Hepatocyte (in vitro differentiated cells): ENCODE measurements around the gene HIGD1C.

ENCODE experiments used
- EZH2 ChIP-seq: fragments of 200-600 bp; sonication (generic); IDR thresholded peaks from 2 replicates; pipeline ENCODE4 v1.6.1; 2016; ENCODE audit warnings: antibody characterized with exemption, mild to moderate bottlenecking, borderline replicate concordance
- EZH2phosphoT487 ChIP-seq: fragments of 200-600 bp; sonication (generic); IDR thresholded peaks from one replicate; pipeline ENCODE4 v1.6.1; 2018; ENCODE audit warnings: antibody characterized with exemption, mild to moderate bottlenecking, low read depth, moderate library complexity; ENCODE audit not compliant: unreplicated experiment, severe bottlenecking
- TF ChIP-seq, protein P1 (sequence below): fragments of 200-600 bp; sonication (generic); IDR thresholded peaks from 2 replicates; pipeline ENCODE4 v1.5.1; 2016; ENCODE audit warnings: antibody characterized with exemption, mild to moderate bottlenecking; ENCODE audit not compliant: poor library complexity

GRCh38 chr12:51011955-51012354 is 59.6 kb downstream of the HIGD1C start:
- TF ChIP-seq, protein P1, sequence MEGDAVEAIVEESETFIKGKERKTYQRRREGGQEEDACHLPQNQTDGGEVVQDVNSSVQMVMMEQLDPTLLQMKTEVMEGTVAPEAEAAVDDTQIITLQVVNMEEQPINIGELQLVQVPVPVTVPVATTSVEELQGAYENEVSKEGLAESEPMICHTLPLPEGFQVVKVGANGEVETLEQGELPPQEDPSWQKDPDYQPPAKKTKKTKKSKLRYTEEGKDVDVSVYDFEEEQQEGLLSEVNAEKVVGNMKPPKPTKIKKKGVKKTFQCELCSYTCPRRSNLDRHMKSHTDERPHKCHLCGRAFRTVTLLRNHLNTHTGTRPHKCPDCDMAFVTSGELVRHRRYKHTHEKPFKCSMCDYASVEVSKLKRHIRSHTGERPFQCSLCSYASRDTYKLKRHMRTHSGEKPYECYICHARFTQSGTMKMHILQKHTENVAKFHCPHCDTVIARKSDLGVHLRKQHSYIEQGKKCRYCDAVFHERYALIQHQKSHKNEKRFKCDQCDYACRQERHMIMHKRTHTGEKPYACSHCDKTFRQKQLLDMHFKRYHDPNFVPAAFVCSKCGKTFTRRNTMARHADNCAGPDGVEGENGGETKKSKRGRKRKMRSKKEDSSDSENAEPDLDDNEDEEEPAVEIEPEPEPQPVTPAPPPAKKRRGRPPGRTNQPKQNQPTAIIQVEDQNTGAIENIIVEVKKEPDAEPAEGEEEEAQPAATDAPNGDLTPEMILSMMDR, result no peak
- TF ChIP-seq EZH2 (no peak), EZH2phosphoT487 (no peak)
